ENCODE data around the gene ZFYVE27. TPM values are rescaled to one million over a fixed set of nuclear protein-coding genes. Genes with fewer than 3 reads are reported as not detected.
A peak's percentile ranks its signal among the peaks of the same experiment; 100 is the strongest.

Gene ZFYVE27
- total RNA-seq, 1 donor: 22.0 TPM

DNA sequence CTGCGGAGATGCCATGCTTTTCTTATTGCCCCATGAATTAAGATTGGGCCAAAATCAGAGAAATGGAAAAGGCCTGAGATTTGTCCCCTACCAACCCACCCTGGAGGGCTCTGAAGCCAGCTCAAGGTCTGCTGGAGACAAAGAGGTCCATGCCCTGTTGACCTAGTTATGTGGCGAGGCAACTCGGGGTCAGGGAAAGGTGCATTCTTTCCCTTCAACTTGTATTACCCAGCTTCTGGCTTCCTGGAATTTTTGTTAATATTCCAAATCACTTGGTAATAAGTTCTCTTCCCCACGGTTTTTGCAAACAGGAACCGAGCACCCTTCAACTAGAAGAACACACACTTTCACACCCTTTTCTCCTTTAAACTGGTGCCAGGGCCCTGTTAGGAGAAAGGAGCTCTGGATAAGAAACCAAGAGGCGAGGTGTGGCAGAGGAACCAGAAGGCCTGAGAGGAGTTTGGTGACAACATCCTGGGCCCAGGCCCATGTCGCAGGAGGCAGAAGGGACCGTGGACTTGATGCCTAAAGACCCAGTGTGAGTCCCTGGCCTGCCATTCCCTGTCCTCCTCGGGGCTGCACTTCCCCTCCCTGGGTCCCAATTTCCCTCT is 47.4 kb downstream of the ZFYVE27 start:
- DNase-seq (ENCODE audit: low read depth): no peak
- TF ChIP-seq, protein P1, sequence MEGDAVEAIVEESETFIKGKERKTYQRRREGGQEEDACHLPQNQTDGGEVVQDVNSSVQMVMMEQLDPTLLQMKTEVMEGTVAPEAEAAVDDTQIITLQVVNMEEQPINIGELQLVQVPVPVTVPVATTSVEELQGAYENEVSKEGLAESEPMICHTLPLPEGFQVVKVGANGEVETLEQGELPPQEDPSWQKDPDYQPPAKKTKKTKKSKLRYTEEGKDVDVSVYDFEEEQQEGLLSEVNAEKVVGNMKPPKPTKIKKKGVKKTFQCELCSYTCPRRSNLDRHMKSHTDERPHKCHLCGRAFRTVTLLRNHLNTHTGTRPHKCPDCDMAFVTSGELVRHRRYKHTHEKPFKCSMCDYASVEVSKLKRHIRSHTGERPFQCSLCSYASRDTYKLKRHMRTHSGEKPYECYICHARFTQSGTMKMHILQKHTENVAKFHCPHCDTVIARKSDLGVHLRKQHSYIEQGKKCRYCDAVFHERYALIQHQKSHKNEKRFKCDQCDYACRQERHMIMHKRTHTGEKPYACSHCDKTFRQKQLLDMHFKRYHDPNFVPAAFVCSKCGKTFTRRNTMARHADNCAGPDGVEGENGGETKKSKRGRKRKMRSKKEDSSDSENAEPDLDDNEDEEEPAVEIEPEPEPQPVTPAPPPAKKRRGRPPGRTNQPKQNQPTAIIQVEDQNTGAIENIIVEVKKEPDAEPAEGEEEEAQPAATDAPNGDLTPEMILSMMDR (IDR thresholded peaks at IDR 0.05; ENCODE audit: insufficient read depth, low read depth, low read length): no peak
- H3K4me3 ChIP-seq (ENCODE audit: low read depth, low read length): no peak overlapping the region

GRCh38 chr10:97785231-97785630 is 48.3 kb downstream of the ZFYVE27 start:
- TF ChIP-seq, protein P1 (IDR thresholded peaks at IDR 0.05; ENCODE audit: insufficient read depth, low read depth, low read length): no peak
- no peak for DNase-seq (ENCODE audit: low read depth)
- H3K4me3 ChIP-seq (ENCODE audit: low read depth, low read length): no peak overlapping the region

- TF ChIP-seq, protein P1 (IDR thresholded peaks at IDR 0.05; ENCODE audit: insufficient read depth, low read depth, low read length): no peak
- no peak overlapping the region for H3K4me3 ChIP-seq (ENCODE audit: low read depth, low read length)
- DNase-seq (ENCODE audit: low read depth): no peak
Observed at GRCh38 chr10:97785731-97786130, 48.8 kb downstream of the ZFYVE27 start.

DNA sequence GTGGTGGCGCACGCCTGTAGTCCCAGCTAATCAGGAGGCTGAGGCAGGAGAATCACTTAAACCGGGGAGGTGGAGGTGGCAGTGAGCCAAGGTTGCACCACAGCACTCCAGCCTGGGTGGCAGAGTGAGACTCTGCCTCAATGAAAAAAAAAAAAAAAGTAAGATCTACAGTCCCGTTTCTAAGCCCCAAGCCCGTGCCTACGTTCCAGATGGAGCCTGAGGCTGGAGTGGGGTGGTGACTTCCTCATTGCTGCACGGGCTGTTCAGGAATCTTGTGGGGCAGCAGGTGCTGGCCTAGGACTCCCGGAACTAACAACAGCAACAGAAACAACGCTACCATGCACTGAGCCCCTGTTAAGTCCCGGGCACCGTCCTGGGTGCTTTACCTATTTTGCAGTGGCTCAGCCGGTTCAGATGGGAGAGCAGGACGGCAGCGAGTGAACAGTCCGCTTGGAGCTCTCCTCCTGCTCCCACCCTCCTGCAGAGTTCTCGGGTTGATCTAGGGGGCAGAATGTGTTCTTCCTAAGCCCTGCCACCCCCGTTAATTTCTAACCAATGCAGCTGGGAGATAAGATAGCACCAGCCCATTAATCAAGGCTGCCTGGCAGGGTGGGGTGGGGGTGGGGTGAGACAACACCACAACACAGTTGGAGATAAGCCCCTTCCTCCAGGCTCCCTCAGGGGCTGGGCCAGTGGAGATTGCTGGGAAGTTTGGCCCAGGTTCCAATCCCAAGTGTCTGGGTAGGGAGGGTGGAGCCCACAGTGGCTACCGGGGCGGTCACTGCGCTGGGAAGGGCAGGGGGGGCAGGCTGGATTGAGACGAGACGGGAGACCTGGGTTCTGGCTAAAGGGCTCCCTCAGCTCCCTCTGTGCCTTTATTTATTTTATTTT is 51.9 kb downstream of the ZFYVE27 start:
- TF ChIP-seq, protein P1 (IDR thresholded peaks at IDR 0.05; ENCODE audit: insufficient read depth, low read depth, low read length): no peak
- peak; percentile 50 for DNase-seq (ENCODE audit: low read depth)
- H3K4me3 ChIP-seq (ENCODE audit: low read depth, low read length): peak overlapping the region; percentile 2

DNA sequence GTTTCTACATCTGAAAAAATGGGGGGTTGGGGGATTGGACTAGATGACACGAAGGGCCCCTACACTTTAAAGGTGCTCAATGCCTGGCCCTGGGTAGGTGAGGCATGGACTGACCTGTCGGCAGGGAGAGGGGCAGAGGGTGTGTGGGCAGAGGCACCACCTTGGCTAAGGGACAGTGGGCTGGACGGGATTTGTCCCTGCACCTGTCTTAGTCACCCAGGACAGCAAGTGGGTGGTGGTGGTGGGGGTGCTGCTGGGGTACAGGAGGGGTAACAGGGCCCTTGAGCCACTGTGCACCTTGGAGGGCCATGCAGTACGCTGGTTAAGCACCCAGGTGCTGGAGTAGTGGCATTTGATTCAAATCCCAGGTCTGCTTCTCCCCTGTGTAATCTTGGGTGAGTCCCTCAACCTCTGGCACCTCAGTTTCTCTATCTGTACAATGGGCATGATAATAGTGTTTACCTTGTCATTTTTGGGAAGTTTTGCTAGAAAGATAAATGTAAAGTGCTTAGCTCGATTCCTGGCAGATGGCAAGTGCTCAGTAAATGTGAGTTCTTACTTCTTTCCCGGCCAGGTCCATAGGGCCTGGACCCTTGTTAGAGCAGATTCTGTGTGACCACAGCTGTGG is 53.0 kb downstream of the ZFYVE27 start:
- H3K4me3 ChIP-seq (ENCODE audit: low read depth, low read length): no peak overlapping the region
- TF ChIP-seq, protein P1 (IDR thresholded peaks at IDR 0.05; ENCODE audit: insufficient read depth, low read depth, low read length): no peak
- no peak for DNase-seq (ENCODE audit: low read depth)

DNA sequence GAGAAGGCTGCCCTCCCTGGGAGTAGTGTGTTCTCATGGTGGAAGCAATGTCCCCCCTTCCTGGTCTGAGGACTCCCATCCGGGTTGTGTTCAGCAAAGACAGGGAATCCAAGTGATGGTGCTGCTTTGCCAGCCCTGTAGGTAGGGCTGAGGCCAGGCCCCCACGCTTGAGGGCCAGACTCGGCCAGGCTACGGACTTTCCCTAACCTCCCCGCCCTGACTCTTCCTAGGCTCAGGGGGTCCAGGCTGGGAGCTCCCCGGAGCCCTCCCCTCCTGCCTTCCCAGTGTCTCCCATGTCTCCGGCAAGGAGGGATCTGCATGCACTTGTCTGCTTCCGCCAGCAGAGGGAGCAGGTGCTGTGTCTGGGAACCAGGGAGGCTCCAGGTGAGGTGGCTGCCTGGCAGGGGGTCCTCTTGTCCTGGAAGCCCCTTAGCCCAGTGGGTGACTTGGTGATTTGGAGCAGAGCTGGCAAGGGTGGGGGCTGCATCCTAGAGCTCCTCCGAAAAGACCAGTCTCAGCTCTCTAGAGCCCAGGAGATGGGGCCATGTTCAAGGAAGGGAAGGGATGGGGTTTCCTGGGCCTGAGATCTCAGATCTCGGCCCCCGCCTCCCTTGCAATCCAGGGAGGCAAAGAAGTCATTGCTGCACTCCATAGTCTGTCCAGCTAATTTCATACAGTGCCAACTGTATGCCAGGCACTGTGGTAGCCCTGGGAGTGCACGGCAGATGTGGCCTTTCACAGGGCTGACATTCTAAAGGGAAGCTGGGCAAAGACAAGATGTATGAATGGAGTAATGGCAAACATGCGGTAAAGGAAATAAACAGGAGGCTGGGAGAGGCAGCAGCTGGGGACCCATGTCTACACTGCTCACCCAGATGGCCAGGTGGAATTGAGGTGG is 55.1 kb downstream of the ZFYVE27 start:
- no peak overlapping the region for H3K4me3 ChIP-seq (ENCODE audit: low read depth, low read length)
- TF ChIP-seq, protein P1 (IDR thresholded peaks at IDR 0.05; ENCODE audit: insufficient read depth, low read depth, low read length): peak; percentile 95
- peak; percentile 47 for DNase-seq (ENCODE audit: low read depth)
